ENCODE results near the gene SLC7A10.
"Not testable (repeated sequence)": the region's sequence is repeated elsewhere in the genome, so short reads cannot be mapped to it uniquely, and the experiment has no call there.

SLC7A10 gene

DNA sequence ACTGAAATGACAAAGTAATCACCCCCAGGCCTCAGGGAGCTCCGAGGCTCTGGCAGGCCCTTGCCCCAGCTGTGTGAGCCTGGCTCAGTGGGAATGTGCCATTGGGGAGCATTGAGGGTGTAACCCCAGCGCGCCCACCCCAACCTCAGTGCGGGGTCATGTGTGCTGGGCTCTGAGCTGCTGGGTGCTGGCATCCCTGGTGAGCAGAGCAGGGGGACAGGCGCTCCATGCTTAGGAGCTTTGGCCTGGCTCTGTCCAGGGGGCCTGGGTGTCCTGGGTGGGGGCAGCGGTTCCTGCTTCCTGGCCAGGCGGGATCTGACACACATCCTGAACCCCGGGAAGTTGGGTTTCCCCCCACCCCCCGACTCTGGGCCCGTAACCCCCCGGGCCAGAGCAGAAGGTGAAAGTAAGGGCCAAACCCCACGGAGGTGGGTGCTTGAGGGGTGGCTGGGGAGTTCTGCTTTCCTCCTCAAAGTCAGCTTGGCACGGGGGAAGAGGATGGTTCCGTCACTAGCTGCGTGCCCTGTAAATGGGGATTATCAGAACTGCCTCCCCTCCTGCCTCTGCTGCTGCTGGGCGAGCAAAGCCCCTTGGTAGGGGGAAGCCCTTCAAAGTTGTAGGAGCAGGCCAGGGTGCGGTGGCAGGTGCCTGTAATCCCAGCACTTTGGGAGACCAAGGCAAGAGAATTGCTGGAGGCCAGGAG lies 29.9 kb downstream of the SLC7A10 start:
- TF ChIP-seq, protein P1, sequence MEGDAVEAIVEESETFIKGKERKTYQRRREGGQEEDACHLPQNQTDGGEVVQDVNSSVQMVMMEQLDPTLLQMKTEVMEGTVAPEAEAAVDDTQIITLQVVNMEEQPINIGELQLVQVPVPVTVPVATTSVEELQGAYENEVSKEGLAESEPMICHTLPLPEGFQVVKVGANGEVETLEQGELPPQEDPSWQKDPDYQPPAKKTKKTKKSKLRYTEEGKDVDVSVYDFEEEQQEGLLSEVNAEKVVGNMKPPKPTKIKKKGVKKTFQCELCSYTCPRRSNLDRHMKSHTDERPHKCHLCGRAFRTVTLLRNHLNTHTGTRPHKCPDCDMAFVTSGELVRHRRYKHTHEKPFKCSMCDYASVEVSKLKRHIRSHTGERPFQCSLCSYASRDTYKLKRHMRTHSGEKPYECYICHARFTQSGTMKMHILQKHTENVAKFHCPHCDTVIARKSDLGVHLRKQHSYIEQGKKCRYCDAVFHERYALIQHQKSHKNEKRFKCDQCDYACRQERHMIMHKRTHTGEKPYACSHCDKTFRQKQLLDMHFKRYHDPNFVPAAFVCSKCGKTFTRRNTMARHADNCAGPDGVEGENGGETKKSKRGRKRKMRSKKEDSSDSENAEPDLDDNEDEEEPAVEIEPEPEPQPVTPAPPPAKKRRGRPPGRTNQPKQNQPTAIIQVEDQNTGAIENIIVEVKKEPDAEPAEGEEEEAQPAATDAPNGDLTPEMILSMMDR (conservative IDR thresholded peaks at IDR 0.05) = no peak
- peak overlapping the region; percentile 84 for H3K27ac ChIP-seq

DNA sequence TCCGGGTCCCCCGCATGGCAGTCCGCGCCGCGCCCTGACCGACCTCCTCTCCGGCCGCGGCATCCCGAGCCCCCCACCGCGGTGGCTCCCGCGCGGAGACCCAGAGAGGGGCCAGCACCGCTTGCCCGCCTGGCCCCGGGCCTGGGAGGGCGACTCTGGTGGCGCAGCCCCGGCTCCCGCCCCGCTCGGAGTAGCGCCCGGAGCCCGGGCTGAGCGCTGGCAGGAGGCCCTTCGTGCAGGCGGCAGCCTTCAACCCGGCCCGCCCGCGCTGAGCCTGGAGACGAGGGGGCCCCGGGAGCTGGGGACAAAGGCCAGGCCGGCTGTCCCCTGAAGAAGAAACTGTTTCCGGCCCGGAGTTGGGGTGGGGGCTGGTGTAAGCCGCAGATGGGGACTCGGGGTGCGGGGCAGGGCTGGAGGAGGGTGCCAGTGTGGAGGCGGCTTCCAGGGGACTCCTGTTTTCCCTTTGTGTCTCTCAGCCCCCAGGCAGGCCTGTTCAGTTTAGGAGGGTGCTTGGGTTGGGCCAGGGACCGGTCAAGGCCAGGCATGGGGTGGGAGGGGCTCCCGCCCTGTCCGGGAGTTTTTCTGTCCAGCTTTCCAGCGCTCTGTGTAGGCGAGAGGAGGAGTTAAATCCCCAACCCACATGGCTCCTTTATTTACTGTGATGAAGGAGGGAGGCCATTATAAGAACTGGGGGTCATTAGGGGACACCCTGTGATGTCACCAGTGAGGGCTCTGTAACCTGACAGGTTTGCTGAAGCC lies 30.6 kb downstream of the SLC7A10 start:
- TF ChIP-seq, protein P1 (conservative IDR thresholded peaks at IDR 0.05) = no peak
- peak overlapping the region; percentile 84 for H3K27ac ChIP-seq

DNA sequence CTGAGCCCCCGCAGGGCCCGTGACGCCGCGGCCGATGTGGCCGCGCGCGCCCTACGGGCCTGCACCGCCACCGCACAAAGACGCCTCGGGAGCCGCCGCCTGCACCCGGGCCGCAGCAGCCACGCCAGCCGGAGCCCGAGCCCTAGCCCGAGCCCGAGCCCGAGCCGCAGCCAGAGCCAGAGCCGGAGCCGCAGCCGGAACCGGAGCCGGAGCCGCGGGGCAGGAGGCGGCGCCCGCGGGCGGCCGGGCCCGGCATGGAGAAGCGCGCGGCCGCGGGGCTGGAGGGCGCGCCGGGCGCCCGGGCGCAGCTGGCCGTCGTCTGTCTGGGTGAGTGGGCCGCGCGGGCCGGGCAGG lies 31.1 kb downstream of the SLC7A10 start:
- H3K27ac ChIP-seq = peak overlapping the region; percentile 84
- TF ChIP-seq, protein P1 (conservative IDR thresholded peaks at IDR 0.05) = no peak

DNA sequence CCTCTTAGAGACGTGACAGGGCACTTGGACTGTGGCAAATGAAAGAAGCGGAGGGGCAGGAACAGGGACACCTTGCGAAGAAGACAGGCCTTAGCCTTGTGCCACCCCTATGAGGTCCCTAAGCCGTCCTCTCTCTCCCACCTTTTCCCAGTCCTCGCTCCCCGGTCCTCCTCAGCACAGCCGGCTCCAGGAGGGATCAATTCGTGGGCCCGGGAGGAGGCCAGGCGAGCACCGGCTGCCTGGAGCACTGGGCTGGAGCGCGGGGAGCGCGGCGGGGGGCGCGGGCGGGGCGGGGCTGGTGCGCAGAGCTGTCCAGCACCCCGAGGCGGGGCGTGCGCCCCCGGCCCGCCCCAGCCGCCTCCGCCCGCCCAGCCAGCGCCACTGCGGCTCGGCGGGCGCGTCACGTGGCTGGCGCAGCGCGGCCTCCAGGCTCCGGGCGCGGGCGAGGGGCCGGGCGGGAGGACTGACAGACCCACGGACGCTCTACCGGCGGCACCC lies 31.7 kb downstream of the SLC7A10 start, which contains the start of gene LRP3:
Gene LRP3 (plus strand): TSS at position 466 of the 498 bp plus-strand sequence. CDS start 456 bp downstream, outside the sequence.
- TF ChIP-seq, protein P1 (conservative IDR thresholded peaks at IDR 0.05) = no peak
- peak within 1 kb of the TSS; percentile 84 for H3K27ac ChIP-seq

DNA sequence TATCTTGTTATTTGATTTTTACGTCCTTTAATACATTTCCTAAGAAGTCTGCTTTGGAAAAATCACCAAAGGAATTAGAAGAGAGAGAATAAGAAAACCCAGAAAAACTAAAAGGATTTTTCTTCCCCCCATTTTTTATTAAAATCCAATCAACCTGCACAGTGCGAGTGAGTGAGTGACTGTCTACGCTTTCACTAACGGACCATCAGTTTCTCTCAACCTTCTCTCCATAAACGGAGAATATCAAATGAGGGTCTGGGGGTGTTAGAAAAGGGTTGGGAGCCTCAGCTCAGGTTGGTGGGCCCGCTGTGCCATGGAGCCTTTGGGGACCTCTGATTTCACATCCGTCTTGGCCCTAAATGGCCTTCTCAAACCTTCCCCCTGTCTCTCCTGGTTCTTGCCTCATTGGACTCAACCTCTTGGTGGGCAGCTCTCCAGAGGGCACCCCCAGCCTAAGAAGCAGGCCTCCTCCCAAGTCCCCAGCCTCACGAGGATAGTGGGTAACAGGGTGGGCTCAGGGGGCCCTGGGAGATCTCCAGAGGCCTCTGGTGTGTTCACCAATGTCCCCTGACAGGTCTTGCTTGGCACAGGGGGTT lies 32.3 kb downstream of the SLC7A10 start:
- TF ChIP-seq, protein P1 (conservative IDR thresholded peaks at IDR 0.05) = no peak
- H3K27ac ChIP-seq = peak overlapping the region; percentile 84; the same call in 1 of the 2 replicates

DNA sequence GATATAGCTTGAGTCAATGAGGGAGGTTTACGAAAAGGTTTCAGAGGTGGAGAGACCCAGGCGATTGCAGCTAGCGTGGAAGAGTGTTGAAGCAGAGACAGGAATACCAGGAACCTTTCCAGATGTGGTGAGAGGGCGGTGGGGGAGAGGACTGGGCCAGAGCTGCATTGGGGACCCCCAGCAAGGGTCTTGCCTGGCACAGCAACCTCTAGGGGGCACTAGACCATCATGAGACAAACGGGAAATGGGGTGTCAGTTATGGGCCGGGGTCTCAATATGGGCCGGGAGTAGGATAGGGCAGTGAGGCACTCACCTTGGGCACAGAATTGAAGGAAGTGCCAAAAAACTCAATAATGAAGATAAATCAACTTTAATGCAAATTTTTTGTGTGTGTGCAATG lies 33.6 kb downstream of the SLC7A10 start:
- TF ChIP-seq, protein P1 (conservative IDR thresholded peaks at IDR 0.05) = 0 out of 2 replicates have a peak, but pooled peaks have one; percentile 10

DNA sequence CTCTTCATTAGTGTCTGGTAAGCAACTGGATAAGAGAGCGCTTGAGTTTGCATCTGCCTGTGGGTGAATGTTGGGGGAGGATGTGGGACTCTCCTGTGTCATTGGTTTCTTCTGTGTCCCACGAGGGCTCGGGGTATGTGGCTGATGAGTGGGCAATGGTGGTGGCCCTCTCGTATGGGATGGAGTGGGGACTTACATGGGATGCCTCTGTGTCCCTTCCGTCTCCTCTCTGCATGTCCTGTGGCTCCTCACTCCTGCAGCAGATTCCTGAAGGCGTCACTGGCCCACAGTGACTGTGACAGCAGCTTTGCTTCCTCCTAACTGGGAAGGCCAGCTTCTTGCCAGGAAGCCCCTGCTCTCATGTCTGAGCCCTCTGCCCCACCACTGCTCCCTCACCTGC lies 34.1 kb downstream of the SLC7A10 start:
- TF ChIP-seq, protein P1 (conservative IDR thresholded peaks at IDR 0.05) = no peak

More for the DNA sequence above, 33.6 kb downstream of the SLC7A10 start:
- no peak overlapping the region for H3K27ac ChIP-seq

DNA sequence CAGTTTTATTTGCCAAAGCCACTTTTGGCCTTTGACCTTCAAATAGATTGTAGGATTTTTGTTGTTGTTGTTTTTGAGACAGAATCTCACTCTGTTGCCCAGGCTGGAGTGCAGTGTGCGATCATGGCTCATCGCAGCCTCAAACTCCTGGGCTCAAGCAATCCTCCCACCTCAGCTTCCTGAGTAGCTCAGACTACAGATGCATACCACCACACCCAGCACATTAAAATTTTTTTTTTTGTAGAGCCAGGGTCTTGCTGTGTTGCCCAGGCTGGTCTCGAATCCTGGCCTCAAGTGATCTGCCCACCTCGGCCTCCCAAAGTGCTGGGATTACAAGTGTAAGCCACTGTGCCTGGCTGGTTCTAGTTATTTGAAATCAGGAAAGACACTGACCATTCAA lies 34.6 kb downstream of the SLC7A10 start:
- not testable (repeated sequence) for H3K27ac ChIP-seq

More for the DNA sequence above, 34.1 kb downstream of the SLC7A10 start:
- H3K27ac ChIP-seq = no peak overlapping the region

Measured in VCaP (cell line).